GM21447 (cell line): ENCODE data around the gene MLPH.
"Not testable (repeated sequence)": the region's sequence is repeated elsewhere in the genome, so short reads cannot be mapped to it uniquely, and the experiment has no call there.

ENCODE experiments used
- ATAC-seq: cut with Tn5 transposase; IDR thresholded peaks from one replicate; pipeline ENCODE4 v1.9.1; 2021; ENCODE audit not compliant: unreplicated experiment

MLPH gene

DNA sequence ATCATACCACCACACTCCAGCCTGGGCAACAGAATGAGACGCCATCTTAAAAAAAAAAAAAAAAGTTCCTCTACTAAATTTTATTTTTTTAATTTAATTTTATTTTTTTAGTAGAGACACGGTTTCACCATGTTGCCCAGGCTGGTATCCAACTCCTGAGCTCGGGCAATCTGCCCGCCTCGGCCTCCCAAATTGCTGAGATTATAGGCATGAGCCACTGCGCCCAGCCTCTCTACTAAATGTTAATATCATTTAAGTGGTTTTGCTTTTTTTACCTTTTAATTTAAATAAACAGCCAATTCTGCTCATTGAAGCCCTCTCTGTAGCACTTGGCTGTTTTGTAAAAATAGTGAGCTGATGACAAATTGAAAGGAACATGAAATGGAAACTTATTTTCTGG, 94.3 kb downstream of the MLPH start:
- no peak for ATAC-seq

DNA sequence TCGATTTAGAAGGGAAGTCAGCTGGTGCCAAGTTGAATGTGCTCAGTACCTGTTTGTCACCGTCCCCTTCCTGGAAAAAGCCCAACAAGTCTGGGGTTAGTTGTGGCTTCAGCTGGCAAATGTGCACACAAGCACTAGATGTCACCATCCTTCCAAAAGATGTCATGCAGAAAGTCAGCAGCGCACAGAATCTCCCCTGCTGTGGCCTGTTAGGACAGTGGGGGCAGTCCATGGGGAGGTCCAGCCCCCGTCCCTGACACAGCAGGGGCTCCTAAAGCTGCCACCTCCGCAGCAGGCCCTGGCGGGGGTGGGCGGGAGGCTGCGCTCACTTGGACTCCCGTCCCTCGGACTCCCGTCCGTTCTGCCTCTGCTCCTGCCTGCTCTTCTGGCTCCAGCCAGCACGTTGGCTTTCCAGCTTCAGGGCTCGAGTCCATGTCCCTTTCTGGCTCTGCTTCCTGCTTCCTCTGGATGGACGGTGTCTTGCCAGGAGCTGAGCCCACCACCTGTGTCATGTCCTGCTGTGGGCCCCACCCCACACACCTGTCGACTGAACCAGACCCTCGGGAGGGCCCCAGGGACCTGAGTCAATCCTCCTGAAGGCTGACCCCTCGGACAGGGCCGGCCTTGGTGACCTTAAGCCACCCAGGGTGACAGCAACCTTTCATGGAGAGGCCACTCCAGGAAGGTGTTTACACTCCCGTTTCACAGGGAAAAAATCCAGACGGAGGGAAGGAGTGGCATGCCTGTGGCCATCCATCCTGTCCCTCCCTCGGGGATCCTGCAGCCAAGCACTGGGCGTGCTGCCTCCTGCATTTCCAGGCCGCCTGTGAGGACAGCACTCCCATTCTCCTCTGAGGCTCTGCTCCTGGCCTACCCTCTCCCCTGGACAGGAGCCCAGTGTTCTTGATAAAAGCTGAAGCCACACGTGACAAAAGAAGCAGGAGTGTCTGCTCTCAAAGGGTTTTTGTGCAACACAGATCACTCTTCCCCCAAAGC, 95.0 kb downstream of the MLPH start:
- peak; percentile 61 for ATAC-seq

DNA sequence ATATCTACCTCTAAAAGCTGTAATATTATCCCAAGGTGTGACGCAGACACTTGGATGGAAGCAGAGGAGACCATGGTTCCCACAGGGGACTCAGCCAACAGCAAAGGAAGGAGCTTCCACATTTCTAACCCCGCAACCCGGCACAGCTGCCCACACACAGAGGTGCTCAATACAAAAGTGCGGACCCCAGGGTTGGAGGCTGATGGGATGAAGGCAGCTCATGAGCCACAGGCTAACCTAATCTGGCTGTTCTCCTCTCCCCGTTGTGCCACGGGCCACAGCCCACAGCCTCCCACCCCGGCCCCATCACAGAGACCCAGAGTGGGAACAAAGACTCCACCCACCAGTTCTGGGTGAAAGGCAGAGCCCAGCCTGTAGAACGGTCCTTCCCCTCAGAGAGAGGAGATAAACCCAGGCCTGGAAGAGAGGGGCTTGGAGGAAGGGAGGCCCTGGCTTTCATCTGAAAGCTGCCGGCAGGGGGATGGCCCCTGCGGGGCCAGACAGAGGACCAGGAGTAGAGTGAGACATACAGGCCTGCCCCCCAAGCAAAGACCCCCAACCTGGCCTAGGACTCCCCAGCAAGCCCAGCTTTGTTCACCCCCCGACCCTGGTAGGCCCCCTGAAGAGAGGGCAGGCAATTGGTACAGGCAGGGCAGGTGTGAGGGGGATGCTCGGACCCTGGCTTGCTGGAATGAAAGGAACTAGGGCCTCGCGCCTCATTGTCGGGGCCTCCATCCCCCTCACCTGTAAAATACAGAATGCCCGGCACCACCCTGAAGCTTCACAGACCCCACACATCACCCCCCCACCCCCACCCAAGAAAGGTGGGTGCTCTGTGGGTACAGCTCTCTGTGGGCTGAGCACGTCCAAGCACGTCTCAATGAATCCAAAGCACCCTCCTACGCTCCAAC, 96.6 kb downstream of the MLPH start:
- no peak for ATAC-seq

DNA sequence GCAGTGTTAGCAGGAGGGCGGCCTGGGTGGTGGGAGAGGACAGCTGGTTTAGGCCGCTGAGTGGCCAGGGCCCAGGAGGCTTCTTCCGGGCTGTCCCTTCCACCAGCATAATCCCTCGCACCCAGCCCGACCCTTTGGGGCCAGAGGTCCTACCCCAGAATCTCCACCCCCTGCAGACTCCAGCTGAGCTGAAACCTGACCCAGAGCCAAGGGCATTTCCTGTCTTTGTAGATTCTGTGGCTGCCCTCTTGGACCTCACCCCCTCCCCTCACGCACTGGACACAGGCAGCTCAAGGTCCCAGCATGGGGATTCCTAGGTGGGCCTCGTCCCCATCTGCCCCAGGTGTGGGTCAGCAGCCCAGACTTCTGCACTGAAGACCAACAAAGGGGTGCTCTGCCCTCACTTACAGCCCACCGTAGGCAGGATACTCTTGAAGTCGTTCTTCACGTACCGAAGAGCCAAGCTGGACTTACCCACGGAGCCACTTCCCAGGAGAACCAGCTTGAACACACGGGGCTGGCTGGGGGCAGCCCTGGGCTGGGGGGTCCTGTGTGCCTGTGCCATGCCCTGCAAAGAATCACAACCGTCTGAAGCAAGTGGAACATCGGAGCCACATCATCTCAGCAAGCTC, 98.7 kb downstream of the MLPH start:
- no peak for ATAC-seq

DNA sequence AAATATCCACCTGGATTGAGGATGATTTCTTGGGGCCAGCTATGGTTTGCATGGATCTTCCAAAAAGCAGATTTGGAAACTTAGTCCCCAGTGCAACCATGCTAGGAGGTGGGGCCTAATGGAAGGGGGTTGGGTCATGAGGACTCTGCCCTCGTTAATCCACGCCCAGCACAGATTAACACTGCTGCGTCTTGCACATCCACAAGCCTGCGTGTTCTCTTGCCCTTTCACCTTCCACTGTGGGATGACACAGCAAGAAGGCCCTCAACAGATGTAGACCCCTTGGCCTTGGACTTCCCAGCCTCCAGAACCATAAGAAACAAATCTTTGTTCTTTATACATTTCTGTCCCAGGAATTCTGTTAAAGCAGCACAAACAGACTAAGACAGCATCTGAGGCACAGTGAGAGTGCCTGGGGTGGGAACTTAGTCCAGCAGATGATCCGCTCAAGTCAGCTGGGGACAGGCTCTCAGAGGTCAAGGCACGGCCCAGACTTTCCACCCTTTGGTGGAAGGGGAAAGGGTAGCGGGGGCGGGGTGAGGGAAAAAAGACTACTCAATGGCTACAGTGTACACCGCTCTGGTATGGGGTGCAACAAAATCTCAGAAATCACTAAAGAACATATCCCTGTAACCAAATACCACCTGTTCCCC, 101.1 kb downstream of the MLPH start:
- ATAC-seq = no peak

DNA sequence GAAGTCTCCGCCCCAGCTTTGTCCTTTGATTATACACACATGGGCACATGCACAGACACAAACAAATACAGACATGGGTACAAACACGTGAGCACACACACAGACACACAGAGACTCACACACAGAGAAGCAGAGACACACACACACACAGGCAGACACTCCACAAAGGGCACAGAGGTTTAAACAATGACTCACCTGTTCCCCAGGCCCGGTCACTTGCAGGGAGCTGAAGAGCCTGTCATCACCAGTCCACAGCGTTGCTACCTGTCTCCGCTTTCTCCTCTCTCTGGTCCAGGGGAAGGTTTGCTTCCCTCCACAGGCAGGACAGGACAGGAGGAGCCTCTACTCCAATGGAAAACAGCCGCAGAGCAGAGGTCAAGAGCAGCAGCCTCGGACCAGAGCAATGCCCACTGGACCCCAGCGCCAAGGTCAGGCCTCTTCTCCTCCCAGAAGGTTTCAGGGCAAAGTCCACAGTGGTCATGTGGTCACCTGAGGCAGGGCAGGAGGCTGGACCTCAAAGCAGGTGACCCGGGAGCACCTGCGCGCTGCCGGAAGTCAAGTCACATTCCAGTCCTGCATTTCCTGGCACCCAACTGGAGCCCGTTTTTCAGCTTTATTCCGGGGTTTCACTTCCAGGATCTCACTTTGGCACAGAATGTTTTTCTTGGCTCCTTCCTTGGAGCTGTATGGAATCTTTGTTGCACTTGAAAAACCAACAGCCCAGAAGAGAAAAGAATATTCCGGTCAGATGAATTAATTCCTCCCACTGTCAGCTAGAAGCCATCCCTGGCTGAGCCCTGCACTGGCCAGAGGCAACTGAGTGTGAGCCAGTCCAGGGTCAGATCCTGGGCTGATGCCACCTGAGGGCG, 103.5 kb downstream of the MLPH start, which contains the start of gene RAB17:
Gene RAB17, minus strand, starts transcription at position 463 of the 869 bp plus-strand sequence. CDS start 4,580 bp downstream, outside the sequence.
- no peak for ATAC-seq

DNA sequence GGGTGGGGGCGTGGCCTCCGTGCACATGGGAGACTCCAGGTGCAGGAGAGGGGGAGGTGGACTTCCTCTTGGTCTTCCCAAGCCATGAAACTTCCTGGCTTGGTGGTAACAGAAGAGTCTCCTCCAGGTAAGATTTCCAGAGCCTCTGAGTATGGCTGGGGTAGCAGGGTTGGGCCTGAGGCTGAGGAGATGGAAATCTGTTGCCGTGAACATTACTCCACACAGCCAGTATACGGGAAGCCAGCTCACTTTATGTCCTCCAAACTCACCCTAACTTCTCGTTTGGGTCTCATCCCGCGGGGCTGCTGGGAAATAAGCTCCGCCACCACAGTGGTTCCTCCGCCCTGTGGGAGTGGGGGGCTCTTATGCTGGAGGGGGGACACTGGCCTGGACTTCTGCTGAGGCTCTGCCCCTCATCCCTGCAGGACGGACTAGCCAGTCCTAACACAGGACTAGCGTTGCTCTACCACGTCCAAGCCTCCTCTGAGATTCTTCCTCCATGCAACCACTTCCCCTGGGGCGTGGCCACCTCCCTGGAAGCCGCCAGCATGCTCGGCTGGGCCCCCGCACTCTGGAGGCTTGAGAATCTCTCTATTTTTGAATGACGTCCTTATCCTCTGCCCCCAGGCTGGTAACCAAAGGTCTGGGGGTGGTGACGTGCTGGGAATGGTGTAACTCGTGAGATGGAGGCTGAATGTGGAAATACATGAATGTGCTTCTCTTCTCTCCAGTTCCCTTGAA, 104.3 kb downstream of the MLPH start:
- ATAC-seq = no peak

DNA sequence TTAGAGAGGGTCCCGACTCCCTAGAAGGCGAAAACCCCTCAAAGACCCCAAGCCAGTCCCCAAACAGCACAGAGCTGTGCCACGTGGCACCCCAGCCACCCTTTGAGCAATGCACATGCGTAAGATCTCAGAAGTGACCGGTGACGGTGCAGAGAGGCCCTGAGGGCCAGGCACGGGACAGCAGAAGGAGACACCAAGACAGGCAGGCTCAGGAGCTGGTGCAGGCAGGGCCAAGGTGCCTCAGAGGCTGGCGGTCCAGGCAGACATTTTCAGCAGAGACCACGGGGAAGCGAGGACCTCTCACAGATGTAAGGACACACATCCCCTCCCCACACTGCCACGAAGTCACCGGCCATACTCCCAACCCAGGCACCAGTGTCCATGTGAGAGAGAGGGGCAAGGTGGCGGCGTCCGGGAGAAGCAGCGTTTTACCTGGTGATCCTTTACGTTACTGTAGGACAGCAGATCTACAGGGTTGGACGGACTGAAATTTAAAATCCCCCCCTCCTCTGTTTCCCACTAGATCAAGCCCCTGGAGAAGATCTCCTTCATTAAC, 105.5 kb downstream of the MLPH start:
- ATAC-seq = no peak

DNA sequence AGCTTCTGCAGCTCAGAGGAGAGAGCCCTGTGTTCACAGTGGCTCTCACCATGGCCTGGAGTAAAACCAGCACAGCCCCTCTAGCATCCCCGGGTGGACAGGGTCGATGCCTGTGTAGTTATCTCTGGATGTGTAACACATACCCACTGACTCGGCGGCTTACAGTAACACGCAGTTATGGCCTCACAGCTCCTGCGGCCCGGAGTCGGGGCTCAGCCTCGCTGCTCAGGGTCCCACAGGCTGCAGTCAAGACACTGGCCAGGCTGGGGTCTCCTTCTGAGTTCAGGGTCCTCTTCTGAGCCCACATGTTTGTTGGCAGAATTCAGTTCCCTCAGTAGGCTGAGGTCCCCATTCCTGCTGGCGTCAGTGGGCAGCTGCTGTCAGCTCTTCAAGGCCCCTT, 106.0 kb downstream of the MLPH start:
- ATAC-seq = no peak

DNA sequence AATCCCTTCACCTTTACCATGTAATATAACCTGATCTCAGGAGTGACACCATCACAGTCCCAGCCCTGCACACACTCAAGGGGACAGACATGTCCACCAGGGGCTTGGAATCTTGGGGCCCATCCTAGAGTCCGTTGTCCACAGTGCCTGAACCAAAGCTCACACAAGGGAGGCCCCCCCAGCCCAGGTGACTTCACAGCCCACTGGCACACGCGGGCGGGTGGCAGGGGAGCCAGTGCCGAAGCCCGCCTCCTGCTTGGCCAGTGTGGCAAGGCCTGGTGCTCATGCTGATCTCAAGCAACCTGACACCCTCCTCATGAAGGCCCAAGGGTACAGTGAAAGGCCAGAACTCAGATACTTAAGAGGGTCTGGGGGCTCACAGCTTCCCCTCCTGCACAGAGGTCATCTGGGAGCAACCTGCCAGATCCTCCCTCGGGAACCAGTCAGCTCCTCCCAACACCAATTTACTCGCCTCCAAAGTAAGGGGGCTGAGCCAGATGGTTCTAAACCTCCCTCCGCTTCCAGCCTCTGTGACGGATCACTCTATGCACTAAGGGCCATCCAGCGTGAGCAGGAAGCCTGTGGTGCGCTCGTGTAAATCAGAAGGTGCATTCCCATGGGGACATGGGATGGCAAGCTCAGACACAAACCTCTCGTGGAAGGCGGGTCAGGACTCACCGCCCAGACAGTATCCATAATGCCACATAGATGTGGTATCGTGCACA, 106.7 kb downstream of the MLPH start:
- no peak for ATAC-seq

DNA sequence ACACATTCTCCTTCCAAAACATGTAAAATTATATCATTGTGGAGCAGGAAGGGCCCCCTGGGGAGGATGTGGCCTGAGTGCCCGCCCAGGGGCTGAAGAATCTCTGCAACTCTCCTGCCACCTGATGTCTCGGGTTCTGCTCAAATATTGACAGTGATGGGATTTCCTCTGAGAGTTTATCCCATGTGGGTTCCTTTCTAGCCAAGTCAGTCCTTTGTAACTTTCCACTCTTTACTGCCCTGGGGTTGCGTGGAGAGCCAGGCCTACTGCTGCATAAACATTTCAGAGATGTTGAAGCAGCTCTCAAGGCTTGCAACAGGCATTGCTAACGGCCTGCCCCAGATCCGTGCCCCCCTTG, 107.4 kb downstream of the MLPH start:
- no peak for ATAC-seq

DNA sequence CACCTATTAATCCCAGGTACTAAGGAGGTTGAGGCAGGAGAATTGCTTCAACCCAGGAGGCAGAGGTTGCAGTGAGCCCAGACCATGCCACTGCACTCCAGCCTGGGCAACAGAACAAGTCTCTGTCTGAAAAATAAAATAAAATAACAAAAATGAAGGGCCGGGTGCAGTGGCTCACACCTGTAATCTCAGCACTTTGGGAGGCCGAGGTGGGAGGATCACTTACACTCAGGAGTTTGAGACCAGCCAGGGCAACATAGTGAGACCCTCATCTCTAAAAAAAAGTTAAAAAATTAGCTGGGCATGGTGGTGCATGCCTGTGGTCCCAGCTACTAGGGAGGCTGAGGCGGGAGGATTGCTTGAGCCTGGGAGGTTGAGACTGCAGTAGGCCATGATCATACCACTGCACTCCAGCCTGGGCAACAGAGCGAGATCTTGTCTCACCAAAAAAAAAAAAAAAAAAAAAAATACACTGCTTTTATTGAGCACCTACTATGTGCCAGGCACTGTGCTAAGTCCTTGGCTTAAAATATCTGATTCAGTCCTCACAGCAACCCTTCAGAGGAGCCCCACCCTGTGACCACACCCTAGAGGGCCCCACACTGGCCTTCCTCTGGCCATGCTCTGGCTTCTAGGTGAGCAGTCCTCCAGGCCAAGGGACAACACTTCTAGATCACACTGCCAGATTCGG, 108.9 kb downstream of the MLPH start:
- ATAC-seq = not testable (repeated sequence)

DNA sequence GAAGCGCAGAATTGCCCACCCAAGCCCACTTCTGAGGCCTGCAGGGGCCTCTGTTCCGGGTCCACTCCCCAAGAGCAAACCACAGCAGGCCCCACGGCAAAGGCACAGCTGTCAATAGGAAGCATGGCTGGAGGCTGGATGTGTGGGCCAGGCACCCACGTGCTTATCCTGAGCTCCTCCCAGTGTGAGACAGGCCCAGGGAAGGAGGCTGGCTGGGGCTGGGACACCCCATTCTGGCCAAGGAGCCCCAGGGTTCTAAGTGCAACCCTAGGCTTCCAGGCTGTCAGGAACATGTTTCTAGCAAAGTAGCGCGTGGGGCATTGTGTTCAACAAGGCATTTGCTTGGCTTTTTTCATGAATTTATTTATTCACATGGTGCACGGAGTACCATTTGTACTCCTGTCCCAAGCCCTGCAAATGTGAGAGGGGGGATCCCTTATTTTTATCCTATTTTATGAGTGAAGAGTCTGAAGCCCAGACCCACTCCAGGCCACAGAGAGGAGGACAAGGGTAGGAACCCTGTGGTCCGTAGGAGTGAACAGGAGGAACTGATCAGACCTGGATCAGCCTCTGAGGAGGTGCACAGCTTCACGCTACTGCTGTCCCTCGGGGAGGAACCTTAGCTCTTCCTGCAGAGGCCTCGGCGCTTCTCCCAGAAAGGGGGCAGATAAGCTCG, 109.6 kb downstream of the MLPH start:
- ATAC-seq = no peak

DNA sequence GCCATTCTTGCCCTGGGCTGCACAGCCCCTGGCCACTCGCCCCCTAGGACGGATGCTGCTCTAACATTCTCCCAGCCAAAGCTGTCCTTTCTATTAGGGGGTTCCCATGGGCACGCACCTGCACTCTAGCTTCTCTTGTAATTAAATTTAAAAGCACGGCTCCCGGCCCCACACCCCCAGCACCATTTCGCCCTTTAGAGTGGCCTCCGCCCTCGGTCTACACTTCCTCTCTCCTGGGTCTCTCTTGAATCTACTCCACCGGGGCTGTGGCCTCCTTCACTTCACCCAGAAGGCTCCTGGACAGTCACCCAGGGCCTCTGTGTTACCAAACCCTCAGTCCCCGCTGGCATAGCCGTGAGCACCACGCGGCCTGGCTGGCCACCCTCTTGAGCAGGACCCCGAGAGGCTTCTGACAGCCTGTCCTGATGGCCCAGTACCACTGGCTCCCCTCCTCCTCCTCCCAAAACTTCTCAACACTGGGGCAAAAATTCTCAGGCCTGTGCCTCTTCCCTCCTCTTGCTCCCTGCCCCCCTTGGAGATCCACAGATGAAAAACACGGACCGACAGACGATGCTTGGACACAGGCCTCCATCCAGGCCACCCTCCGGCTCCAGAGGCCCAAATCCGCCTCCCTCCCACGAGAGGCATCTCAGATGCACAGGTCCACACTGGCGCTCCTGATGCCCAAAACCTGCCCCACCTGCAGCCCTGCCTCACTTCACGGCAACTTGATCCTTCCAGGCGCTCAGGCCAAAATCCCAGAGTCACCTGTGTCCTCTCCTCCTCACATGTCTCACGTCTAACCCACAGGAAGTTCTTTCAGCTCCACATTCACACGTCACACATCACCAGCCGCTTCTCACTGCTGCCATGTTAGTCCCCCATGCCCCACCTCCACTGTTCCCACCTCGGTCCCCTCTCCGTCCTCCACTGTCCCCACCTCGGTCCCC, 110.4 kb downstream of the MLPH start:
- no peak for ATAC-seq

DNA sequence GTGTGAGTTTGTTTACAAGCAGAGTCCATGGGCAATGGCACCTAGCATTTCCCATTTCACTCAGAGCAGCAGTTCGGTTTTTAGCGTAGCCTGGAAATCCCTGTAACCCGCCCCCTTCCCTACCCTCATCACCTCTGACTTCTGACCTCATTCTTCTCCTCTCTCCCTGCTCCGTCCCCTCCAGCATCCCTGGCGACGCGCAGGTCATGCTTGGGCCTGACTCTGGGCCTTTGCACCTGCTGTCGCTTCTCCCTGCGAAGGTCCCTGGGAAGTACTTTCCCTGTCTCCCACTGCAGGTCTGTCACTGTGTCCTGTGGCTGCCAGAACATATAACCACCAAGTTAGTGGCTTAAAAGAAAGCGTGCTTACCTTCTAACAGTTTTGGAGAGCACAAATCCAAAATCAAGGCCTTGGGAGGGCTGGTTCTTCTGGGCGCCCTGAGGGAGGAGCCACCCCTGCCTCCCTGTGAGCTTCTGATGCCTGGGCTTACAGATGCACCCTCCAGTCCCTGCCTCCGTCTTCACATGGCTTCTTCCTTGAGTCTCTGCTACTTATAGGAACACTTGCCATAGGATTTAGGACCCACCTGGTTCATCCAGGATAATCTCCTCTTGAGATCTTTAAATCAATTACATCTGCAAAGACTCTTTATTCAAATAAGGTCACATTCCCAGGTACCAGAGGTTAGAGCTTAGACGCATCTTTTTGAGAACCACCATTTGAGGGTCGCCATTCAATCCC, 111.6 kb downstream of the MLPH start:
- no peak for ATAC-seq
